Stimulated activated CD8-positive, alpha-beta memory T cell treated with anti-CD3 and anti-CD28 coated beads, Interleukin-7, amount 100 ng/mL, for 4 hours (primary cell): ENCODE measurements around the gene DMAP1.

Source experiments
- DNase-seq, 2 donors: peaks; one replicate each; pipeline ENCODE4 v3.0.0-alpha.2; 2020; ENCODE audit warnings: low read depth in 2 of 2

Gene DMAP1

GRCh38 chr1:44227211-44227610, 13.9 kb downstream of the DMAP1 start:
- DNase-seq = no peak

- DNase-seq = no peak
Measured at GRCh38 chr1:44228218-44228617, 14.9 kb downstream of the DMAP1 start.

- no peak for DNase-seq
Measured at GRCh38 chr1:44229435-44230167, 16.3 kb downstream of the DMAP1 start.

- no peak for DNase-seq
Measured at GRCh38 chr1:44230796-44231195, 17.5 kb downstream of the DMAP1 start.

- DNase-seq = no peak
Measured at GRCh38 chr1:44233593-44233992, 20.3 kb downstream of the DMAP1 start.

GRCh38 chr1:44235808-44236207, 22.5 kb downstream of the DMAP1 start:
- no peak for DNase-seq

GRCh38 chr1:44236490-44237272, 23.4 kb downstream of the DMAP1 start:
- DNase-seq = no peak

GRCh38 chr1:44237721-44238457, 24.6 kb downstream of the DMAP1 start:
- DNase-seq = peak; percentile 12 to 30

GRCh38 chr1:44238660-44239059, 25.4 kb downstream of the DMAP1 start:
- no peak for DNase-seq

GRCh38 chr1:44239331-44239960, 26.2 kb downstream of the DMAP1 start:
- no peak for DNase-seq

GRCh38 chr1:44239961-44240371, 26.7 kb downstream of the DMAP1 start:
- no peak for DNase-seq

GRCh38 chr1:44240802-44241671, 27.8 kb downstream of the DMAP1 start:
- no peak for DNase-seq

GRCh38 chr1:44242746-44243145, 29.5 kb downstream of the DMAP1 start:
- DNase-seq = no peak

GRCh38 chr1:44243782-44244495, 30.7 kb downstream of the DMAP1 start:
- no peak for DNase-seq

GRCh38 chr1:44244986-44245385, 31.7 kb downstream of the DMAP1 start:
- DNase-seq = no peak

- no peak for DNase-seq
Measured at GRCh38 chr1:44246806-44247205, 33.5 kb downstream of the DMAP1 start.

GRCh38 chr1:44249543-44249942, 36.3 kb downstream of the DMAP1 start:
- no peak for DNase-seq

GRCh38 chr1:44250068-44250781, 37.0 kb downstream of the DMAP1 start:
- no peak for DNase-seq

- no peak for DNase-seq
Measured at GRCh38 chr1:44251486-44251885, 38.2 kb downstream of the DMAP1 start.
